SK-N-SH treated with all-trans-retinoic acid at 6 μM for 48 hours (cell line): ENCODE results near the gene STRBP.

Experiments
- ARNTL ChIP-seq: fragments of 450-650 bp; formaldehyde crosslinking; IDR thresholded peaks from 2 replicates; pipeline ENCODE4 v1.5.0; 2020; ENCODE audit warnings: low read depth, mild to moderate bottlenecking, moderate library complexity, borderline replicate concordance
- GLIS3 ChIP-seq: fragments of 250-450 bp; sonication (Bioruptor Pico); IDR thresholded peaks from 2 replicates; pipeline ENCODE4 v1.5.0; 2020; ENCODE audit warnings: mild to moderate bottlenecking, moderate library complexity
- PPARA ChIP-seq: fragments of 250-450 bp; sonication (Bioruptor Pico); IDR thresholded peaks from 2 replicates; pipeline ENCODE4 v1.5.0; 2020; ENCODE audit warnings: mild to moderate bottlenecking, borderline replicate concordance
- ZFP3 ChIP-seq: fragments of 250-450 bp; sonication (Bioruptor Pico); IDR thresholded peaks from 2 replicates; pipeline ENCODE4 v1.5.0; 2020; ENCODE audit warnings: mild to moderate bottlenecking, moderate library complexity
- ZFP30 ChIP-seq: fragments of 450-650 bp; formaldehyde crosslinking; IDR thresholded peaks from 2 replicates; pipeline ENCODE4 v1.5.0; 2022; ENCODE audit warnings: mild to moderate bottlenecking, moderate library complexity
- ZNF70 ChIP-seq: fragments of 450-650 bp; formaldehyde crosslinking; IDR thresholded peaks from 2 replicates; pipeline ENCODE4 v1.5.0; 2020; ENCODE audit warnings: mild to moderate bottlenecking, moderate library complexity
- ZNF8 ChIP-seq: fragments of 450-650 bp; formaldehyde crosslinking; IDR thresholded peaks from 2 replicates; pipeline ENCODE4 v1.5.0; 2020; ENCODE audit warnings: mild to moderate bottlenecking, moderate library complexity
- TF ChIP-seq, protein P1 (sequence below): fragments of 250-450 bp; sonication (Bioruptor Pico); IDR thresholded peaks from 2 replicates; pipeline ENCODE4 v1.8.0; 2020; ENCODE audit warnings: mild to moderate bottlenecking, moderate library complexity, borderline replicate concordance
- TF ChIP-seq, protein P2 (sequence below): fragments of 250-450 bp; sonication (Bioruptor Pico); IDR thresholded peaks from 2 replicates; pipeline ENCODE4 v1.5.1; 2020; ENCODE audit warnings: low read depth, mild to moderate bottlenecking, moderate library complexity

DNA sequence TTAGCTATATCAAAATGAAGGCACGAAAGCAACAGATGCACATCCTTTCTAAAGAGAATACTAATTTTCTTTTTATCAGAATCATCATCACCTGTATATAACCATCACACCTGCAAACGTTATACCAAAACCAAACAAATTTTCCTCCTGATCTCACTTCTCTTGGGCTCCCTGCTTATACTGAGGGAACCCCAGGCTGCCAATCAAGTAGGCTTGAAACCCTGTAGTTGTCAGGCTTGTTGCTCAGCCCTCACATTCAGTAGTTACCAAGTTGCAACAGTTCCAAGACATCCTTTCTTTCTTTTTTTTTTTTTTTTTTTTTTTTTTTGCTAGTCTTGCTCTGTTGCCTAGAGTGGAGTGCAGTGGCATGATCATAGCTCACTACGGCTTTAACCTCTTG lies 12.7 kb downstream of the STRBP start:
- TF ChIP-seq, protein P1, sequence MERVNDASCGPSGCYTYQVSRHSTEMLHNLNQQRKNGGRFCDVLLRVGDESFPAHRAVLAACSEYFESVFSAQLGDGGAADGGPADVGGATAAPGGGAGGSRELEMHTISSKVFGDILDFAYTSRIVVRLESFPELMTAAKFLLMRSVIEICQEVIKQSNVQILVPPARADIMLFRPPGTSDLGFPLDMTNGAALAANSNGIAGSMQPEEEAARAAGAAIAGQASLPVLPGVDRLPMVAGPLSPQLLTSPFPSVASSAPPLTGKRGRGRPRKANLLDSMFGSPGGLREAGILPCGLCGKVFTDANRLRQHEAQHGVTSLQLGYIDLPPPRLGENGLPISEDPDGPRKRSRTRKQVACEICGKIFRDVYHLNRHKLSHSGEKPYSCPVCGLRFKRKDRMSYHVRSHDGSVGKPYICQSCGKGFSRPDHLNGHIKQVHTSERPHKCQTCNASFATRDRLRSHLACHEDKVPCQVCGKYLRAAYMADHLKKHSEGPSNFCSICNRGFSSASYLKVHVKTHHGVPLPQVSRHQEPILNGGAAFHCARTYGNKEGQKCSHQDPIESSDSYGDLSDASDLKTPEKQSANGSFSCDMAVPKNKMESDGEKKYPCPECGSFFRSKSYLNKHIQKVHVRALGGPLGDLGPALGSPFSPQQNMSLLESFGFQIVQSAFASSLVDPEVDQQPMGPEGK (CRISPR knock-in tag): no peak
- no peak for TF ChIP-seq ZFP3 (CRISPR knock-in tag)
- TF ChIP-seq GLIS3 (CRISPR knock-in tag): no peak
- no peak for TF ChIP-seq ZNF8 (CRISPR knock-in tag)
- no peak for TF ChIP-seq ZNF70 (CRISPR knock-in tag)
- TF ChIP-seq ARNTL (CRISPR knock-in tag): no peak
- no peak for TF ChIP-seq PPARA
- TF ChIP-seq ZFP30 (CRISPR knock-in tag): no peak
- TF ChIP-seq, protein P2, sequence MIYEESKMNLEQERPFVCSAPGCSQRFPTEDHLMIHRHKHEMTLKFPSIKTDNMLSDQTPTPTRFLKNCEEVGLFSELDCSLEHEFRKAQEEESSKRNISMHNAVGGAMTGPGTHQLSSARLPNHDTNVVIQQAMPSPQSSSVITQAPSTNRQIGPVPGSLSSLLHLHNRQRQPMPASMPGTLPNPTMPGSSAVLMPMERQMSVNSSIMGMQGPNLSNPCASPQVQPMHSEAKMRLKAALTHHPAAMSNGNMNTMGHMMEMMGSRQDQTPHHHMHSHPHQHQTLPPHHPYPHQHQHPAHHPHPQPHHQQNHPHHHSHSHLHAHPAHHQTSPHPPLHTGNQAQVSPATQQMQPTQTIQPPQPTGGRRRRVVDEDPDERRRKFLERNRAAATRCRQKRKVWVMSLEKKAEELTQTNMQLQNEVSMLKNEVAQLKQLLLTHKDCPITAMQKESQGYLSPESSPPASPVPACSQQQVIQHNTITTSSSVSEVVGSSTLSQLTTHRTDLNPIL (CRISPR knock-in tag): no peak
